Testis (tissue), 3 donors: Measurements from ENCODE around the gene GPR78. TPM values are rescaled to one million over a fixed set of nuclear protein-coding genes. Genes with fewer than 3 reads are reported as not detected.

Source experiments
- DNase-seq: peaks from one replicate; pipeline ENCODE4 v3.0.0-alpha.2; 2019
- H3K27ac ChIP-seq, 2 donors: fragments of 200-600 bp; sonication (generic); one replicate each; pipeline ENCODE4 v1.5.1; 2019
- H3K27me3 ChIP-seq: fragments of 200-600 bp; sonication (generic); one replicate; pipeline ENCODE4 v1.5.1; 2019
- H3K36me3 ChIP-seq: fragments of 200-600 bp; sonication (generic); one replicate; pipeline ENCODE4 v1.5.1; 2017; ENCODE audit warnings: low read depth; ENCODE audit errors: missing control alignments
- H3K4me1 ChIP-seq: fragments of 200-600 bp; sonication (generic); one replicate; pipeline ENCODE4 v1.5.1; 2019
- H3K4me3 ChIP-seq, 2 donors: fragments of 200-600 bp; sonication (generic); one replicate each; pipeline ENCODE4 v1.5.1; 2017 to 2019
- H3K9me3 ChIP-seq: fragments of 200-600 bp; sonication (generic); one replicate; pipeline ENCODE4 v1.5.1; 2017
- CTCF ChIP-seq, 3 experiments: fragments of 450-650 bp in 2 of 3; fragments of 200-600 bp in 1 of 3; sonication (generic) in 1 of 3; IDR thresholded peaks; one replicate each; pipeline ENCODE4 v1.5.1; 2016 to 2019; ENCODE audit warnings: antibody characterized with exemption in 3 of 3, mild to moderate bottlenecking in 2 of 3, moderate library complexity in 1 of 3
- POLR2A ChIP-seq: fragments of 450-650 bp; IDR thresholded peaks from one replicate; pipeline ENCODE4 v1.6.1; 2017; ENCODE audit warnings: antibody characterized with exemption, mild to moderate bottlenecking, moderate library complexity
- WGBS, 2 donors: methylation state at CpG; one replicate each; pipeline ENCODE4 v1.1.5; 2018; 5-methylcytosine and 5-hydroxymethylcytosine counted together
- intact Hi-C: fragments of 100-400 bp; cut with DNase I; formaldehyde crosslinking; loops from one replicate; pipeline ENCODE4 v1.15.1; 2023; ENCODE audit warnings: low total_unique reads
- polyA plus RNA-seq: library from polyadenylated mRNA; stranded (reverse); fragments of 350-450 nt; fragmentation: Illumina TruSeq; extraction: RNeasy Lipid Tissue Mini Kit (QIAGEN cat#74804); gene quantifications from one replicate; pipeline ENCODE4 v1.2.3, GENCODE V29; 2014; ENCODE audit warnings: low read depth, low replicate concordance; ENCODE audit not compliant: insufficient read depth
- total RNA-seq, 2 donors: library from RNA; depleted of rRNA; stranded (reverse); fragments of >200 nt; gene quantifications; one replicate each; pipeline ENCODE4 v1.2.3, GENCODE V29; 2016

Gene GPR78
- total and polyA plus RNA-seq, 3 donors from 2014 or later, result 0.34 to 0.99 (median 0.39) TPM

- Histone ChIP-seq H3K27ac (no peak overlapping the region), H3K4me1 (no peaks in the 10 kb centered on the region), H3K9me3 (no peaks in the 10 kb centered on the region), H3K27me3 (no peaks in the 10 kb centered on the region), H3K36me3 (no peaks in the 10 kb centered on the region), H3K4me3 (no peak overlapping the region)
- WGBS, 2 donors, result 69 to 77% methylated on average over 32 of the region's 32 CpGs
- intact Hi-C loops, result no loop called here
- no peak for DNase-seq
- no peak for TF ChIP-seq POLR2A
- no peak for TF ChIP-seq CTCF (IDR thresholded peaks at IDR 0.05)
These were observed 35.3 kb upstream of the GPR78 start for GRCh38 chr4:8544741-8545438.

DNA sequence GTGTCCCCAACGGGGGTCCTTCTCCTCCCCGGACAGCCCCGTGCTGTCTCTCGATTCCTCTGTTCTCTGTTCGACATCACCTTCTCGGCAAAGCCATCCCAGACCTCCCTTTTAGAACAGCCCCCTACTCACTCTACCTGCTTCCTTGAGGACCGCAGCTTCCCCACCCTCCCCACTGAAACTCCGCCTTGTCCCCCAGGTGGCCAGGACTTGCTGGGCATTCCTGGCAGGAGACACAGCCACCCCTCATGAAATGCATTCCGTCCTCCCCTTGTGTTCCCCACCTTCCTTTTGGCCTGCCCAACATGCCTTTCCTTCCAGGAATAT, 34.8 kb upstream of the GPR78 start:
- Histone ChIP-seq H3K27ac (no peak overlapping the region), H3K9me3 (no peaks in the 10 kb centered on the region), H3K4me3 (no peak overlapping the region), H3K36me3 (no peaks in the 10 kb centered on the region), H3K4me1 (no peaks in the 10 kb centered on the region), H3K27me3 (no peaks in the 10 kb centered on the region)
- TF ChIP-seq POLR2A (no peak), CTCF (IDR thresholded peaks at IDR 0.05) (no peak)
- WGBS, 2 donors, result 83 to 87% methylated on average over 9 of the region's 9 CpGs
- no peak for DNase-seq
- intact Hi-C loops, result no loop called here

DNA sequence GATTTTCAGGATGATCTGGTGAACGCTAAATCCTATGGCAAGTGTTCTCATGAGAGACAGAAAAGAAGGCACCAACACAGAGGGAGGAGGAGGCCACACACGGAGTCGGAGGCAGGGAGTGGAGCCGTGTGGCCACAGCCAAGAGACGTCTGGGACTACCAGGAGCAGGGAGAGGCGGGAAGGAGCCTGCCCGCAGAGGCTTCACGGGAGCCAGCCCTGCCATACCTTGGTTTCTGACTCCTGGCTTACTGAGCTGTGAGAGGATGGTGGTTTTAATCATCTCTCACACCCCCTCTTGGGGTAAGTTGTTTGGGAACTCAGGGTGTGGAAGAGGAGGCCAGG, 33.5 kb upstream of the GPR78 start:
- Histone ChIP-seq H3K27ac (no peak overlapping the region), H3K36me3 (no peaks in the 10 kb centered on the region), H3K9me3 (no peaks in the 10 kb centered on the region), H3K27me3 (no peaks in the 10 kb centered on the region), H3K4me3 (no peak overlapping the region), H3K4me1 (no peaks in the 10 kb centered on the region)
- intact Hi-C loops, result no loop called here
- TF ChIP-seq POLR2A (no peak), CTCF (IDR thresholded peaks at IDR 0.05) (no peak)
- no peak for DNase-seq
- 87 to 92% methylated on average over 8 of the region's 8 CpGs for WGBS, 2 donors

- Histone ChIP-seq H3K27ac (no peak overlapping the region), H3K4me1 (no peaks in the 10 kb centered on the region), H3K4me3 (no peak overlapping the region), H3K9me3 (no peaks in the 10 kb centered on the region), H3K27me3 (no peaks in the 10 kb centered on the region), H3K36me3 (no peaks in the 10 kb centered on the region)
- no peak for DNase-seq
- TF ChIP-seq CTCF (IDR thresholded peaks at IDR 0.05) (peak in 1 of 3 experiments; percentile 9), POLR2A (no peak)
- 74 to 83% methylated on average over 15 to 16 of the region's 16 CpGs for WGBS, 2 donors
- intact Hi-C loops, result no loop called here
These were observed 32.9 kb upstream of the GPR78 start for GRCh38 chr4:8547108-8547911.
